HK-2 (cell line): Measurements from ENCODE around the gene ADAMTSL2.

Experiments used
- DNase-seq: peaks from one replicate; pipeline ENCODE4 v3.0.0-alpha.2; 2018; ENCODE audit not compliant: unreplicated experiment

Gene ADAMTSL2

DNA sequence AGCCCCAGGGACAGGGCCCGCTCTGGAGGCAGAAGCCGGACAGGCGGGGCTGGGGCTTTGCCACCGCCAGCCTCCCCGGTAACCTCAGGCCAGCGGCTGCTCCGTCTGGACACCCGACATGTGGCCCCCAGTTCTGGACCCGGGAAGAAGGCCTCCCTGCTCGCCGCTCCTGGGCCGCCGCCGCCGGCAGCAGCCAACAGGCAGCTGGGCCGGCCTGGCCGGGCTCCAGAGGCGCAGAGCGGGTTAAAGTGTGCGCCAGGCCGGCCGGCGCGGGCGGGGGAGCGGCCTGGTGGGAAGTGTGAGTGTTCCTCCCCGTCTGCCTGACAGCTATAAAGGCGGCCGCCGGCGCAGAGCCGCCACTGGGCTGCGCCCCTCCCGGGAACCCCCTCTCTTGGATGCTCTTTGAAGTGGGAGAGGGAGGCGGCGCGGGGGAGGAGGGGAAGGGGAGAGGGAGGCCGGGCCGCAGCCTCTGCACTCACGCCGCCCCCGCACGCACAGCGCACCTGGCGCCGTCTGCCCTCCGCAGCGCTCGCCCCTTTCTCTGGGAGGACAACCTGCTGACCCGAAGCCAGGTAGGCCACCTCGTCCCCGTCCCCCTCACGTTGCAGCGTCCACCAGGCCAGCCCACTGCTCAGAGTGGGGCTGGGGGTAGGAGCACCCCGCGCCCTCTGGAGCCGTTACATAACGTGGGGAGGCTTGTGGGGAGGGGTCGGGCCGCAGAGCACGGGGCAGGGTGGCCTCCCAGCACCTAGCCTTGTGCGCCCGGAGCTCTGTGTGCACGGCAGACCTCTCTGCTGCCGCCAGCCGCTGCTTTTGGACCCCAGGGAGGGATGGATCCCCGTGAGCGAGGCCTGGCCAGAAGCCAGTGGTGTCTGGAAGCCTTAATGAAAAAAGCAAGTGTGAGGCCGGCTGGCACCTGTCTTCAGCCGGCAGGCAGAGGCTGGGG lies at the start of gene ADAMTSL2:
Gene ADAMTSL2 (plus strand): TSS at position 359 of the 946 bp plus-strand sequence. CDS start 2,009 bp downstream, outside the sequence.
- peak; percentile 32 for DNase-seq

GRCh38 chr9:133485531-133486260 lies 48.8 kb upstream of the ADAMTSL2 start:
- no peak for DNase-seq

- no peak for DNase-seq
Measured at GRCh38 chr9:133487331-133487725, 47.2 kb upstream of the ADAMTSL2 start.

GRCh38 chr9:133488686-133489252 lies 45.7 kb upstream of the ADAMTSL2 start:
- DNase-seq = no peak

DNA sequence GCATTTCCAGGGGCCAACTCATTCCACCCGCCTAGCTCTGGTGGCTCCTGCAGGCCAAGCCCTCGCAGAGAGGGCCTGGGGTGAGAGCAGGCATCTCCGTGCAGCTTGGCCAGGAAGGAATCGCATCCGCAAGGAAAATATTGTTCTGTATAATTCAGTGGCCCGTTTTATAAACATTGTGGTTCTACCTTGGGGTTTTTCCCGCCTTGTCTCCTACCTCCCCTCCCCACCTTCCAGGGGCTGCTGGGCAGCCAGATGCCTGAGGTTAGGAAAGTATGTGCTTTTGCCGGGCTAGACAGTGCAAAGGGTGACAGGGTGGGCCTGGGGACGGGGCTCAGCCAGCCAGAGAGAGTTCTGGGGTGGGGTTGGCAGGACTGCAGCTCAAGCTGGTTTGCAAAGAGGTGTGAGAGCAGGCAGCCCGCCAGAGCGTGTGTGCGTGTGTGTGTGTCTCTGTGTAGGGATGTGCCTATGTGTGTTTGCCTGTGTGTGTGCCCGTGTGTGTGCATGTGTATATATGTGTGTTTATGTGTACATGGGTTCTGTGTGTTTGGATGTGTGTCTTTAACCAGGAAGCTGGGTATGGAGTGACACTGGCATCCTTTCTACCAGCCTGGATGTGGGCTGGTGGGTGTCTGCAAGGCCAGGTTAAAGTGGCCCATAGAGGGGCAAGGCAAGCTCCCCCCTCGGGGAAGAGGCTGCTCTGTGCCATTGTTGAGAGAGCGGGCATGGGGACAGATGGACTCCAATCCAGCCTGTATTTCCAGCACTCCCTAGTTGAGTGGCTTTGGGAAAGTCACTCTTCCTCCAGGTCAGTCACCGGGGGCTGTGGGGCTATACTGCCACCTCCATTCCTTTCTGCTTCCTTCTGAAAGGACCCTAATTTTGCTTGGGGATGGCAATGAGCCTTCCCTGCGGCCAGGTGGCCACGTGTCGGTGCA lies 45.0 kb upstream of the ADAMTSL2 start:
- DNase-seq = no peak

DNA sequence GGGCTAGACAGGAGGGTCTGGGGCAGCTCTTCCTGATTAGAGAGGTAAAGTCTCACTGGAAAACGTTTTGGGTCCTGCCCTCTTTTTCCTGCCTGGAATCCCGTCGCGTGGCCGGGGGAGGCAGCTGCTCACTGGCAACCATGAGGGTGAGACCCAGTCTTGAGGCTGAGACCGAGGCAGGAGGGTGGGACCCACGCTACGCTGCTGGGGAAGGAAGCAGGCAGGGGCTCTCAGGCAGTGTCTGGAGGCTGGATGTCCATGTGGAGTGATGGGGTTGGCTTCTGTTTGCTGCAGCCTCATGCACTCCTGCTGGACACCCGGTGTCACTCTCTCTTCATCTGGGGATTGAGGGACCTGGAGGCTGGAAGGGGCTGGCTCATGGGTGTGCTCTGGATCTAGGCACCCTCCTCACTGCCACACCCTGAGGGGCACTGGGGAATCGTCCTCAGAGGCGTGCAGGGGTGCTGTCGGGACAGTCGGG lies 44.3 kb upstream of the ADAMTSL2 start:
- no peak for DNase-seq

DNA sequence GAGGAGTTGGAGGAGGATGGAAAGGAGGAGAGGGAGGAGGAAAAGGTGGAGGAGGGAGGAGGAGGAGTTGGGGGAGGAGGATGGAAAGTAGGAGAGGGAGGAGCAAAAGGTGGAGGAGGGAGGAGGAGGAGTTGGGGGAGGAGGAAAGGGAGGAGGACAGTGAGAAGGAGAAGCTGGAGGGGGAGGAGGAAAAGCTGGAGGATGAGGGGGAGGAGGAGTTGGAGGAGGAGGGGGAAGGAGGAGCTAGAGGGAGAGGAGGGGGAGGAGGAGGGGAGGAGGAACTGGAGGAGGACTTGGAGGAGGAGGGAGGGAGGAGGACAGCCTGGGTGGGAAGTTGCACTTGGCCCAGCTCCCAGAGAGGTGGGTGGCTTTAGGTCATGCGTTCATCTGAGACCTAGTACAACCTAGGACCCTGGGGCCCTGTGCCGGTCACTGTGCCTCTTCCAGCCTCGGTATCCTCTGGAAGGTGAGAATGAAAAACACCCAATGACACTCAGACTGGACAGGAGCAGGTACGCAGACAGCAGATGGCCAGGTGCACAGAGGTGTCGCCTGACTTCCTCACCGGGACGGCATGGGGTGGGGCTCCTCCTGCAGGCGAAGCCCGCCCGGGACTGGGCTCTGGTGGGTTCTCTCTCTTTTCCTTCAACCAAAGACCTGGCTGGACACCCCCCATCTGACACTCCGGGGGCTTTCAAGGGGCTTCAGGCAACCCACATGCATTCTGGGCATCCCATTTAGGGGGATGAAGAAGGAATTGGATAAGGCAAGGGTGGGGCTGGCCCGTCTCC lies 43.4 kb upstream of the ADAMTSL2 start:
- no peak for DNase-seq

DNA sequence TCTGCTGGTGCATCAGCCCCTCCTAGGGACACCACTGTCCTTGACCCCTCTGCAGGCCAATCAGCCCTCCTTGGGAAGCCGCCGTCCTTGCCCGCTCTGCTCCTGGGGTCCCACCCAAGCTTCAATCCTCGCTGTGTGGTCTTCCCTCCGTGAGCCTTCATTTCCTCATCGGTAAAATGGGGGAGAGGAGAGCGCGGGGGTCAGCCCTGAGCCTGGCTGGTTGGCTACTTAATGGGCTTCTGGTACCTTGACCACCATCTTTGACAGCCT lies 42.9 kb upstream of the ADAMTSL2 start:
- DNase-seq = no peak

GRCh38 chr9:133492061-133493021 lies 42.2 kb upstream of the ADAMTSL2 start:
- no peak for DNase-seq

DNA sequence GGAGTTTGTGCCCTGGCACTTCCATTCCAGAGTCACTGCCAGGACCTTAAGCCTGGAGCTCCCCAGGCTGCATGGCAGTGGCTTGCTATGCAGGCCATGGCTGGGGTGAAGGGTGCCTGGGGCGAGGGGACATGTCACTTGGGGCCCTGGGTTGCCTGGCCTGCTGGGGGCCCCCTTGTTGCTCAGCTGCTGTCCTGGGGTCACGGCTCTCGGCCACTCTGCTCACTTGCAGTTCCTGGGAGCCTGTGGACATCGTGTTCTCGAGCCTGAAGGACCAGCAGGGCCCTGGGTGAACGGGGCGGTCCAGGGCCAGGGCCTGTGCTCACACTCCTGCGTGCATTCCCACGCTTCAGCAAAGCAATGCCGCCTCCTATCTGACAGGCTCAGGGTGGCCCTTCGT lies 41.1 kb upstream of the ADAMTSL2 start:
- DNase-seq = no peak

- DNase-seq = no peak
Measured at GRCh38 chr9:133493845-133494540, 40.5 kb upstream of the ADAMTSL2 start.

DNA sequence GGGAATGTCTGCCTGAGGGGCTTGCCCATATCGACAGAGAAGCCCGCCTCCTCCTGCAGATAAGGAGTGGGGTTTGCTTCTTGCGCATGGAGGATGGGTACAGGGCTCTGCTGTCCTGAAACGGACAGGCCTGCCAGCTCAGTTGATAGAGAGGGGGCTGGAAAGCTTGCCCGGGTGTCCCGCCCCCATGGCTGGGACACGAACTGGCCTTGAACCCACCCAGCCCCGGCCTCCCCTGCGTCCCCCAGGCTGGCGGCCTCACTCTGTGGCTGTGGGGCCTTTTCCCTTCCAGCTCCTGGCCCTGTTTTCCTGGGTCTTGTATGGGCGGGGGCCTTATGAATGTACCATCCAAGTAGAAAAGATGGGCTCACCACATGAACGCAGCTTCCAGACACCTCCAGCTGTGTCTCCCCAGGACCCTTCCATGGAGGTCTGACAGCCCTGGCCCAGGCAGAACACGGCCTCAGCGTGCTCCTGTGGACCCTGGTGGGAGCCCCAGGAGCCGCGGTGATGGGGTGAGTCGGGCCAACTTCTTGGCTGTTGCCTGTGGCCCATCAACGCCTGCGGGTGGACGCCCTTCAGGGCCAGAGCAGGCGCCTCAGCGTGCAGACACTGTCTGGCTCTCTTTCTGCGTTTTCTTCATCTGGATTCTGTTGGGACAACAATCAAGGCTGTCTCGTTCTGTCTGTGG lies 39.7 kb upstream of the ADAMTSL2 start:
- no peak for DNase-seq

DNA sequence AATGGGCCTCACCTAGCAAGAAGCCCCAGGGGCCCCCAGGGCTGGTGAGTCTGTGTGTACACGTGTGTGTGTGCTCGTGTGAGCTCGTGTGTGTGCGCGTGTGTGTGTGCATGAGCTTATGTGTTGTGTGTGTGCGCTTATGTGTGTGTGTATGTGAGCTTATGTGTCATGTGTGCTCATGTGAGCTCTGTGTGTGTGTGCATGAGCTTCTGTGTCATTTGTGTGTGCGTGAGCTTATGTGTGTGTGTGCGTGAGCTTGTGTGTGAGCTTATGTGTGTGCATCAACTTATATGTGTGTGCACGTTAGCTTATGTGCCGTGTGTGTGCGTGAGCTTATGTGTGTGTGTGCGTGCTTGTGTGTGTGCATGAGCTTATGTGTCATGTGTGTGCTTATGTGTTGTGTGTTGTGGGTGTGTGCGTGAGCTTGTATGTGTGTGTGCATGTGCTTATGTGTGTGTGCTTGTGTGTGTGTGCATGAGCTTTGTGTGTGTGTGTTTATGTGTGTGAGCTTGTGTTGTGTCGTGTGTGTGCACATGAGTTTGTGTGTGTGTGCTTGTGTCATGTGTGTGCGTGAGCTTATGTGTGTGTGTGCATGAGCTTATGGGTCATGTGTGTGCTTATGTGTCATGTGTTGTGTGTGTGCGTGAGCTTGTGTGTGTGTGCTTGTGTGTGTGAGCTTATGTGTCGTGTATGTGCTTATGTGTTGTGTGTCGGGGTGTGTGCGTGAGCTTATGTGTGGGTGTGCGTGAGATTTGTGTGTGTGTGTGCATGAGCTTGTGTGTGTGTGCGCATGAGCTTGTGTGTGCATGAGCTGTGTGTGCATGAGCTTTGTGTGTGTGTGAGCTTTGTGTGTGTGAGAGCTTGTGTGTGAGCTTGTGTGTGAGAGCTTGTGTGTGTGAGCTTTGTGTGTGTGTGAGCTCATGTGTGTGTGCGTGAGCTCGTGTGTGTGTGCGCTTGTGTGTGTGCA lies 38.9 kb upstream of the ADAMTSL2 start:
- DNase-seq = no peak

- no peak for DNase-seq
Measured at GRCh38 chr9:133496861-133497842, 37.4 kb upstream of the ADAMTSL2 start.

- DNase-seq = no peak
Measured at GRCh38 chr9:133499132-133499891, 35.2 kb upstream of the ADAMTSL2 start.
